Neural cell (in vitro differentiated cells): ENCODE data around the gene CHTF18. TPM values are rescaled to one million over a fixed set of nuclear protein-coding genes. Genes with fewer than 3 reads are reported as not detected.

ENCODE experiments used
- H2AFZ ChIP-seq: fragments of 200-600, 300-800 bp; sonication (generic), shearing (Covaris generic); 2 replicates; pipeline ENCODE4 v1.6.0; 2014; ENCODE audit warnings: low read depth, mild to moderate bottlenecking, antibody characterized with exemption, low read length, moderate library complexity
- H3F3A ChIP-seq: fragments of 200-600 bp; shearing (Covaris generic); 2 replicates; pipeline ENCODE4 v1.6.1; 2016; ENCODE audit warnings: mild to moderate bottlenecking, moderate library complexity, mixed read lengths, antibody characterized with exemption, low read length; ENCODE audit not compliant: insufficient read depth, poor library complexity, severe bottlenecking
- H3K27ac ChIP-seq: fragments of 200-600, 300-800 bp; sonication (generic), shearing (Covaris generic); 2 replicates; pipeline ENCODE4 v1.5.1; 2014; ENCODE audit warnings: mild to moderate bottlenecking, low read length, moderate library complexity
- H3K27me3 ChIP-seq: fragments of 300-800, 200-600 bp; sonication (generic), shearing (Covaris generic); 2 replicates; pipeline ENCODE4 v1.6.0; 2014; ENCODE audit warnings: mild to moderate bottlenecking, low read depth, low read length, moderate library complexity; ENCODE audit not compliant: insufficient read depth
- H3K36me3 ChIP-seq: fragments of 300-800, 200-600 bp; sonication (generic), shearing (Covaris generic); 2 replicates; pipeline ENCODE4 v1.5.1; 2014; ENCODE audit warnings: mild to moderate bottlenecking, antibody characterized with exemption, low read length, moderate library complexity; ENCODE audit not compliant: insufficient read depth
- H3K4me2 ChIP-seq: fragments of 300-800, 200-600 bp; sonication (generic), shearing (Covaris generic); 2 replicates; pipeline ENCODE4 v1.6.0; 2014; ENCODE audit warnings: mild to moderate bottlenecking, low read length
- H3K4me3 ChIP-seq: fragments of 300-800, 200-600 bp; sonication (generic), shearing (Covaris generic); 2 replicates; pipeline ENCODE4 v1.5.1; 2014; ENCODE audit warnings: mild to moderate bottlenecking, low read length, moderate library complexity
- H3K79me2 ChIP-seq: fragments of 200-600 bp; shearing (Covaris generic); replicated peaks from 2 replicates; pipeline ENCODE4 v1.6.0; 2014; ENCODE audit warnings: mild to moderate bottlenecking, low read length, moderate library complexity; ENCODE audit not compliant: insufficient read depth
- H3K9ac ChIP-seq: fragments of 300-800, 200-600 bp; sonication (generic), shearing (Covaris generic); 2 replicates; pipeline ENCODE4 v1.6.1; 2016; ENCODE audit warnings: mild to moderate bottlenecking, low read length, mixed read lengths
- H3K9me2 ChIP-seq: fragments of 200-600 bp; shearing (Covaris generic); 2 replicates; pipeline ENCODE4 v1.6.1; 2016; ENCODE audit warnings: mild to moderate bottlenecking, low read length, mixed read lengths; ENCODE audit not compliant: insufficient read depth
- H3K9me3 ChIP-seq: fragments of 200-600, 300-800 bp; sonication (generic), shearing (Covaris generic); 2 replicates; pipeline ENCODE4 v1.6.1; 2016; ENCODE audit warnings: mild to moderate bottlenecking, mixed run types, low read length, moderate library complexity, mixed read lengths
- H4K20me1 ChIP-seq: fragments of 200-600 bp; shearing (Covaris generic); 2 replicates; pipeline ENCODE4 v1.6.1; 2016; ENCODE audit warnings: mild to moderate bottlenecking, mixed run types; ENCODE audit not compliant: insufficient read depth
- CTCF ChIP-seq: fragments of 450-650 bp; IDR thresholded peaks from 2 replicates; pipeline ENCODE4 v1.5.1; 2014; ENCODE audit warnings: antibody characterized with exemption, mild to moderate bottlenecking, moderate library complexity; ENCODE audit not compliant: poor library complexity, severe bottlenecking
- EP300 ChIP-seq: fragments of 450-650 bp; conservative IDR thresholded peaks from 2 replicates; pipeline ENCODE4 v1.6.1; 2014; ENCODE audit warnings: antibody characterized with exemption, mild to moderate bottlenecking, moderate library complexity; ENCODE audit not compliant: poor library complexity, severe bottlenecking
- EZH2 ChIP-seq: fragments of 200-600, 300-800 bp; shearing (Covaris generic), sonication (generic); IDR thresholded peaks from 2 replicates; pipeline ENCODE4 v1.6.1; 2014; ENCODE audit warnings: antibody characterized with exemption, low read length, borderline replicate concordance, mild to moderate bottlenecking; ENCODE audit not compliant: insufficient read depth, poor library complexity, severe bottlenecking
- MXI1 ChIP-seq: fragments of 450-650 bp; conservative IDR thresholded peaks from 2 replicates; pipeline ENCODE4 v1.6.1; 2014; ENCODE audit warnings: antibody characterized with exemption, mild to moderate bottlenecking; ENCODE audit not compliant: poor library complexity, severe bottlenecking
- POLR2AphosphoS5 ChIP-seq: IDR thresholded peaks from 2 replicates; pipeline ENCODE4 v1.6.1; 2012
- RAD21 ChIP-seq: fragments of 450-650 bp; conservative IDR thresholded peaks from 2 replicates; pipeline ENCODE4 v1.6.1; 2014; ENCODE audit warnings: antibody characterized with exemption, mild to moderate bottlenecking, moderate library complexity
- REST ChIP-seq: IDR thresholded peaks from 2 replicates; pipeline ENCODE4 v1.6.1; 2012; ENCODE audit warnings: borderline replicate concordance
- SMC3 ChIP-seq: fragments of 450-650 bp; conservative IDR thresholded peaks from 2 replicates; pipeline ENCODE4 v1.6.1; 2014; ENCODE audit warnings: antibody characterized with exemption, mild to moderate bottlenecking, moderate library complexity; ENCODE audit not compliant: poor library complexity
- TAF1 ChIP-seq: IDR thresholded peaks from 2 replicates; pipeline ENCODE4 v1.6.1; 2012; ENCODE audit warnings: low read depth
- polyA plus RNA-seq: library from polyadenylated mRNA; depleted of rRNA; stranded (reverse); fragments of >200 nt; gene quantifications from 2 replicates; pipeline ENCODE4 v1.2.3, GENCODE V29; 2014

The CHTF18 gene
- polyA plus RNA-seq, 1 donor from 2014 or later: 31.2 TPM

GRCh38 chr16:824601-825000, 36.2 kb downstream of the CHTF18 start:
- no peaks in the 10 kb centered on the region for H3K9me2 ChIP-seq
- H3K4me3 ChIP-seq: no peak overlapping the region
- H4K20me1 ChIP-seq: no peaks in the 10 kb centered on the region
- H3K79me2 ChIP-seq: no peaks in the 10 kb centered on the region
- no peaks in the 10 kb centered on the region for H3K9me3 ChIP-seq
- no peaks in the 10 kb centered on the region for H3K27me3 ChIP-seq
- no peak overlapping the region for H3K9ac ChIP-seq
- H2AFZ ChIP-seq: no peak overlapping the region
- no peak for TF ChIP-seq RAD21
- TF ChIP-seq CTCF: no peak
- no peak for TF ChIP-seq SMC3
- TF ChIP-seq EZH2: no peak
- no peak for TF ChIP-seq EP300
- TF ChIP-seq POLR2AphosphoS5: no peak
- H3K36me3 ChIP-seq: no peaks in the 10 kb centered on the region
- H3K27ac ChIP-seq: no peak overlapping the region
- H3F3A ChIP-seq: no peaks in the 10 kb centered on the region
- H3K4me2 ChIP-seq: no peak overlapping the region

GRCh38 chr16:825341-826061, 37.1 kb downstream of the CHTF18 start:
- H3K27me3 ChIP-seq: no peaks in the 10 kb centered on the region
- H3K4me2 ChIP-seq: no peak overlapping the region
- no peak overlapping the region for H2AFZ ChIP-seq
- no peaks in the 10 kb centered on the region for H3K9me3 ChIP-seq
- TF ChIP-seq MXI1: no peak
- TF ChIP-seq REST: no peak
- H3K9me2 ChIP-seq: no peaks in the 10 kb centered on the region
- no peak overlapping the region for H3K27ac ChIP-seq
- H4K20me1 ChIP-seq: no peaks in the 10 kb centered on the region
- no peak overlapping the region for H3K4me3 ChIP-seq
- no peaks in the 10 kb centered on the region for H3K79me2 ChIP-seq
- no peak overlapping the region for H3K9ac ChIP-seq
- no peaks in the 10 kb centered on the region for H3K36me3 ChIP-seq
- H3F3A ChIP-seq: no peaks in the 10 kb centered on the region

- H2AFZ ChIP-seq: no peak overlapping the region
These were observed 39.1 kb downstream of the CHTF18 start for GRCh38 chr16:827513-827912.

More at GRCh38 chr16:827513-827912, 39.1 kb downstream of the CHTF18 start:
- Histone ChIP-seq H3F3A (no peaks in the 10 kb centered on the region), H3K9ac (no peak overlapping the region), H3K27me3 (no peaks in the 10 kb centered on the region), H3K27ac (no peak overlapping the region), H3K9me2 (no peaks in the 10 kb centered on the region), H3K4me3 (no peak overlapping the region), H4K20me1 (no peaks in the 10 kb centered on the region), H3K9me3 (no peaks in the 10 kb centered on the region), H3K4me2 (no peak overlapping the region), H3K36me3 (no peaks in the 10 kb centered on the region), H3K79me2 (no peaks in the 10 kb centered on the region)
- no peak for TF ChIP-seq EP300
- no peak for TF ChIP-seq CTCF
- TF ChIP-seq SMC3: no peak
- no peak for TF ChIP-seq RAD21
- no peak for TF ChIP-seq EZH2
- no peak for TF ChIP-seq MXI1
- TF ChIP-seq POLR2AphosphoS5: no peak
- no peak for TF ChIP-seq TAF1
- no peak for TF ChIP-seq REST
